Astrocyte (in vitro differentiated cells and primary cell): ENCODE data around the gene CPTP. TPM values are rescaled to one million over a fixed set of nuclear protein-coding genes. Genes with fewer than 3 reads are reported as not detected.

ENCODE experiments used
- DNase-seq: peaks from one replicate; pipeline ENCODE4 v3.0.0-alpha.2; 2010; ENCODE audit warnings: low read depth
- FAIRE-seq: peaks from 2 replicates; lab custom pipeline; 2011; peaks lifted over from hg19 to GRCh38; lab: Jason Lieb, UNC
- H2AFZ ChIP-seq: 2 replicates; pipeline ENCODE4 v1.6.0; 2012; ENCODE audit warnings: low read depth, low read length, inconsistent platforms
- H3K27ac ChIP-seq: 2 replicates; pipeline ENCODE4 v1.5.1; 2011; ENCODE audit warnings: low read depth, low read length, inconsistent platforms
- H3K27me3 ChIP-seq: 2 replicates; pipeline ENCODE4 v1.6.0; 2011; ENCODE audit warnings: low read length, inconsistent platforms; ENCODE audit not compliant: insufficient read depth
- H3K36me3 ChIP-seq: 2 replicates; pipeline ENCODE4 v1.5.1; 2011; ENCODE audit warnings: low read length, inconsistent platforms; ENCODE audit not compliant: insufficient read depth
- H3K4me1 ChIP-seq: 2 replicates; pipeline ENCODE4 v1.5.1; 2011; ENCODE audit warnings: low read length, inconsistent platforms; ENCODE audit not compliant: insufficient read depth
- H3K4me2 ChIP-seq: 2 replicates; pipeline ENCODE4 v1.6.0; 2012; ENCODE audit warnings: low read length, inconsistent platforms
- H3K4me3 ChIP-seq: 2 replicates; pipeline ENCODE4 v1.5.1; 2011; ENCODE audit warnings: low read depth, mild to moderate bottlenecking, low read length, inconsistent platforms; ENCODE audit not compliant: insufficient read depth
- H3K79me2 ChIP-seq: 2 replicates; pipeline ENCODE4 v1.6.0; 2012; ENCODE audit warnings: mild to moderate bottlenecking, low read length, inconsistent platforms; ENCODE audit not compliant: insufficient read depth
- H3K9ac ChIP-seq: 2 replicates; pipeline ENCODE4 v1.6.0; 2012; ENCODE audit warnings: mild to moderate bottlenecking, low read length, inconsistent platforms
- H3K9me3 ChIP-seq: 2 replicates; pipeline ENCODE4 v1.5.1; 2012; ENCODE audit warnings: low read depth, mild to moderate bottlenecking, low read length, inconsistent platforms; ENCODE audit not compliant: insufficient read depth
- H4K20me1 ChIP-seq: 2 replicates; pipeline ENCODE4 v1.6.0; 2012; ENCODE audit warnings: low read length, inconsistent platforms; ENCODE audit not compliant: insufficient read depth
- H3K27ac Mint-ChIP-seq: one replicate; pipeline ENCODE4 v1.8.0; 2021; ENCODE audit warnings: mild to moderate bottlenecking, mixed read lengths; ENCODE audit not compliant: unreplicated experiment
- H3K27me3 Mint-ChIP-seq: one replicate; pipeline ENCODE4 v1.8.0; 2021; ENCODE audit warnings: low read depth, mixed read lengths; ENCODE audit not compliant: unreplicated experiment
- H3K36me3 Mint-ChIP-seq: one replicate; pipeline ENCODE4 v1.8.0; 2021; ENCODE audit warnings: low read depth, mixed read lengths; ENCODE audit not compliant: unreplicated experiment
- H3K4me1 Mint-ChIP-seq: one replicate; pipeline ENCODE4 v1.8.0; 2021; ENCODE audit warnings: low read depth, mixed read lengths; ENCODE audit not compliant: unreplicated experiment
- H3K4me3 Mint-ChIP-seq: one replicate; pipeline ENCODE4 v1.8.0; 2021; ENCODE audit warnings: mild to moderate bottlenecking, moderate library complexity, mixed read lengths; ENCODE audit not compliant: unreplicated experiment
- H3K9me3 Mint-ChIP-seq: one replicate; pipeline ENCODE4 v1.8.0; 2021; ENCODE audit warnings: mild to moderate bottlenecking, mixed read lengths; ENCODE audit not compliant: unreplicated experiment
- EZH2 ChIP-seq: IDR thresholded peaks from 2 replicates; pipeline ENCODE4 v1.6.1; 2012; ENCODE audit warnings: mild to moderate bottlenecking, low read length, inconsistent platforms; ENCODE audit not compliant: insufficient read depth
- total RNA-seq: library from RNA; stranded (reverse); gene quantifications from 2 replicates; pipeline ENCODE4 v1.2.1, GENCODE V29; 2021
- TF ChIP-seq, protein P1 (sequence below): IDR thresholded peaks from 2 replicates; pipeline ENCODE4 v1.5.1; 2011; ENCODE audit warnings: low read depth, mild to moderate bottlenecking, inconsistent platforms, low read length, moderate library complexity; ENCODE audit not compliant: insufficient read depth

The CPTP gene
- total RNA-seq, 1 donor from 2014 or later: 28.5 TPM

DNA sequence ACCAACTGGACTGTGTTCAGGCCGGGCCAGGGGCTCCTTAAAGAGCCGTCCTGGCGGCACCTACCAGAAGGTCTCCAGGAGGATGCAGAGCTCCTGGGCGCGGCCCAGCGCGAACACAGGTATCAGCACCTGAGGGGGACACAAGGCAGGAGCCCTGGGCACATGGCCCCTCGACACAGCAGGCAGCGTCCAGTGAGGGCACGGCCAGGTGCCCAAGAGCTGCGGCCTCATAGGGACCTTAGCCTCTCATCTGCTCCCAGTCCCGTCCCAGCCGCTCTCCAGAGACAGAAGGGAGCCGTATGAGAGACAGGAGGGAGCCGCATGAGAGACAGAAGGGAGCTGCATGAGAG lies 10.4 kb upstream of the CPTP start:
- Mint-ChIP-seq H3K36me3 (peaks cover 11% of the 10 kb centered on the region), H3K9me3 (no peaks in the 10 kb centered on the region), H3K4me3 (no peak overlapping the region), H3K27ac (no peak overlapping the region), H3K27me3 (no peaks in the 10 kb centered on the region), H3K4me1 (peaks cover 14% of the 10 kb centered on the region)
- Histone ChIP-seq H3K27me3 (no peaks in the 10 kb centered on the region), H4K20me1 (peaks cover 77% of the 10 kb centered on the region), H3K27ac (no peak overlapping the region), H3K4me1 (peaks cover 18% of the 10 kb centered on the region), H3K4me3 (no peak overlapping the region), H3K9me3 (no peaks in the 10 kb centered on the region), H3K4me2 (no peak overlapping the region), H2AFZ (no peak overlapping the region), H3K36me3 (peaks cover 14% of the 10 kb centered on the region), H3K79me2 (peaks cover 59% of the 10 kb centered on the region), H3K9ac (no peak overlapping the region)
- TF ChIP-seq, protein P1, sequence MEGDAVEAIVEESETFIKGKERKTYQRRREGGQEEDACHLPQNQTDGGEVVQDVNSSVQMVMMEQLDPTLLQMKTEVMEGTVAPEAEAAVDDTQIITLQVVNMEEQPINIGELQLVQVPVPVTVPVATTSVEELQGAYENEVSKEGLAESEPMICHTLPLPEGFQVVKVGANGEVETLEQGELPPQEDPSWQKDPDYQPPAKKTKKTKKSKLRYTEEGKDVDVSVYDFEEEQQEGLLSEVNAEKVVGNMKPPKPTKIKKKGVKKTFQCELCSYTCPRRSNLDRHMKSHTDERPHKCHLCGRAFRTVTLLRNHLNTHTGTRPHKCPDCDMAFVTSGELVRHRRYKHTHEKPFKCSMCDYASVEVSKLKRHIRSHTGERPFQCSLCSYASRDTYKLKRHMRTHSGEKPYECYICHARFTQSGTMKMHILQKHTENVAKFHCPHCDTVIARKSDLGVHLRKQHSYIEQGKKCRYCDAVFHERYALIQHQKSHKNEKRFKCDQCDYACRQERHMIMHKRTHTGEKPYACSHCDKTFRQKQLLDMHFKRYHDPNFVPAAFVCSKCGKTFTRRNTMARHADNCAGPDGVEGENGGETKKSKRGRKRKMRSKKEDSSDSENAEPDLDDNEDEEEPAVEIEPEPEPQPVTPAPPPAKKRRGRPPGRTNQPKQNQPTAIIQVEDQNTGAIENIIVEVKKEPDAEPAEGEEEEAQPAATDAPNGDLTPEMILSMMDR: no peak
- no peak for TF ChIP-seq EZH2
- FAIRE-seq: no peak
- DNase-seq: no peak

DNA sequence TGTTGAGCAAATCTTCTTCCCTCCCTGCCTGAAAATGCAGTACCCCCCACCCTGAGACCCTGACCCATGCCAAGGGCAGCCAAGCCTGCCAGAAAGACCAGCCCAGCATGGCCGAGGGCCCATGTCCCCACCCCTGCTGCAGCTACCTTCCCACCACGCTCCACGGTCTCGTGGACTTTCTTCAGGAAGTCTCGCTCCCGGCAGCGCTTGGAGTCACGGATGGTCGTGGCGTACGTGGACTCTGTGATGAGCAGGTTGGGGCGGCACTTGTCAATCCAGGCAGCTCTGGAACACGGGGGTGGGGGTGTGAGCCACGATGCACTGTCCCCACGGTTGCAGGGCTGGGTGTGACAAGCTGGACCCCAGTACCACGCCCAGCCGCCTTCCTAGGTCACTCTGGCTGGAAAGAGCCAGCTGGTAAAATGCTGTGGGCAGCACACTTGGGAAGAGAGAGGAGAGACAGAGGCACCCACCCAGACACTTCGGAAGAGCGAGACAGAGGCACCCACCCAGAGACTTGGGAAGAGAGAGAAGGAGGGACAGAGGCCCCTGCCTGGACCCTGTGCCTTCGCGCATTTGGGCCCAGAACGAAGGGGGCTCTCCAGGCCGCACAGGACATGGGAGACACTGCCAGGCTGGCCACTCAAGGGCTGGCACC lies 9.8 kb upstream of the CPTP start:
- peak overlapping the region; percentile 75 for H3K27ac Mint-ChIP-seq
- H3K4me1 Mint-ChIP-seq: peaks cover 14% of the 10 kb centered on the region
- no peak overlapping the region for H2AFZ ChIP-seq

More for the DNA sequence above, 9.8 kb upstream of the CPTP start:
- no peak overlapping the region for H3K4me3 ChIP-seq
- peaks cover 78% of the 10 kb centered on the region for H4K20me1 ChIP-seq
- FAIRE-seq (no peak), DNase-seq (no peak)
- TF ChIP-seq, protein P1: no peak
- no peak for TF ChIP-seq EZH2
- Mint-ChIP-seq H3K36me3 (peaks cover 14% of the 10 kb centered on the region), H3K4me3 (no peak overlapping the region), H3K27me3 (no peaks in the 10 kb centered on the region), H3K9me3 (no peaks in the 10 kb centered on the region)
- H3K9ac ChIP-seq: no peak overlapping the region
- no peak overlapping the region for H3K4me2 ChIP-seq
- peaks cover 14% of the 10 kb centered on the region for H3K36me3 ChIP-seq
- H3K27ac ChIP-seq: no peak overlapping the region
- H3K4me1 ChIP-seq: peaks cover 12% of the 10 kb centered on the region
- H3K9me3 ChIP-seq: no peaks in the 10 kb centered on the region
- no peaks in the 10 kb centered on the region for H3K27me3 ChIP-seq
- peaks cover 59% of the 10 kb centered on the region for H3K79me2 ChIP-seq
